WERI-Rb-1 (cell line): Measurements from ENCODE around the gene AGRN.

Experiments
- DNase-seq: peaks from one replicate; pipeline ENCODE4 v3.0.0-alpha.2; 2020
- H3K27ac ChIP-seq: fragments of 250-450 bp; sonication (Bioruptor Pico); 2 replicates; pipeline ENCODE4 v1.5.1; 2020; ENCODE audit warnings: mild to moderate bottlenecking, moderate library complexity
- H3K27me3 ChIP-seq: fragments of 250-450 bp; sonication (Bioruptor Pico); 2 replicates; pipeline ENCODE4 v1.5.1; 2021; ENCODE audit warnings: mild to moderate bottlenecking, low read depth, moderate library complexity; ENCODE audit not compliant: insufficient read depth, severe bottlenecking
- H3K36me3 ChIP-seq: fragments of 250-450 bp; sonication (Bioruptor Pico); 2 replicates; pipeline ENCODE4 v1.5.1; 2020; ENCODE audit warnings: mild to moderate bottlenecking, moderate library complexity
- H3K4me3 ChIP-seq: 2 replicates; pipeline ENCODE4 v1.5.1; 2011; ENCODE audit warnings: low read depth, mild to moderate bottlenecking, control low read depth, low read length
- H3K9me3 ChIP-seq: fragments of 250-450 bp; sonication (Bioruptor Pico); 2 replicates; pipeline ENCODE4 v1.5.1; 2021; ENCODE audit warnings: mild to moderate bottlenecking, moderate library complexity; ENCODE audit not compliant: severe bottlenecking
- TF ChIP-seq, protein P1 (sequence below): IDR thresholded peaks from 2 replicates; pipeline ENCODE4 v1.5.1; 2011; ENCODE audit warnings: low read depth, mild to moderate bottlenecking, control low read depth, inconsistent platforms, low read length

AGRN gene

DNA sequence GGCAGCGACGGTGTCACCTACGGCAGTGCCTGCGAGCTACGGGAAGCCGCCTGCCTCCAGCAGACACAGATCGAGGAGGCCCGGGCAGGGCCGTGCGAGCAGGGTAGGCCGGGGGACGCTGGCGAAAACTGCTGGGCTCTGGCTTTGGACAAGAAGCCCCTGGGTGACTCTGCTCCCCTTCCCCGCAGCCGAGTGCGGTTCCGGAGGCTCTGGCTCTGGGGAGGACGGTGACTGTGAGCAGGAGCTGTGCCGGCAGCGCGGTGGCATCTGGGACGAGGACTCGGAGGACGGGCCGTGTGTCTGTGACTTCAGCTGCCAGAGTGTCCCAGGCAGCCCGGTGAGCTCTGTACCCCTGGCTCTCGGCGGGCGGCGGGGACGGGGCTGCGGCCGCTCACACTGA is 24.0 kb downstream of the AGRN start:
- peaks cover 56% of the 10 kb centered on the region for H3K36me3 ChIP-seq
- DNase-seq = no peak
- TF ChIP-seq, protein P1, sequence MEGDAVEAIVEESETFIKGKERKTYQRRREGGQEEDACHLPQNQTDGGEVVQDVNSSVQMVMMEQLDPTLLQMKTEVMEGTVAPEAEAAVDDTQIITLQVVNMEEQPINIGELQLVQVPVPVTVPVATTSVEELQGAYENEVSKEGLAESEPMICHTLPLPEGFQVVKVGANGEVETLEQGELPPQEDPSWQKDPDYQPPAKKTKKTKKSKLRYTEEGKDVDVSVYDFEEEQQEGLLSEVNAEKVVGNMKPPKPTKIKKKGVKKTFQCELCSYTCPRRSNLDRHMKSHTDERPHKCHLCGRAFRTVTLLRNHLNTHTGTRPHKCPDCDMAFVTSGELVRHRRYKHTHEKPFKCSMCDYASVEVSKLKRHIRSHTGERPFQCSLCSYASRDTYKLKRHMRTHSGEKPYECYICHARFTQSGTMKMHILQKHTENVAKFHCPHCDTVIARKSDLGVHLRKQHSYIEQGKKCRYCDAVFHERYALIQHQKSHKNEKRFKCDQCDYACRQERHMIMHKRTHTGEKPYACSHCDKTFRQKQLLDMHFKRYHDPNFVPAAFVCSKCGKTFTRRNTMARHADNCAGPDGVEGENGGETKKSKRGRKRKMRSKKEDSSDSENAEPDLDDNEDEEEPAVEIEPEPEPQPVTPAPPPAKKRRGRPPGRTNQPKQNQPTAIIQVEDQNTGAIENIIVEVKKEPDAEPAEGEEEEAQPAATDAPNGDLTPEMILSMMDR = no peak
- H3K9me3 ChIP-seq = peaks cover 3% of the 10 kb centered on the region
- H3K4me3 ChIP-seq = no peak overlapping the region
- no peaks in the 10 kb centered on the region for H3K27me3 ChIP-seq
- H3K27ac ChIP-seq = no peak overlapping the region

DNA sequence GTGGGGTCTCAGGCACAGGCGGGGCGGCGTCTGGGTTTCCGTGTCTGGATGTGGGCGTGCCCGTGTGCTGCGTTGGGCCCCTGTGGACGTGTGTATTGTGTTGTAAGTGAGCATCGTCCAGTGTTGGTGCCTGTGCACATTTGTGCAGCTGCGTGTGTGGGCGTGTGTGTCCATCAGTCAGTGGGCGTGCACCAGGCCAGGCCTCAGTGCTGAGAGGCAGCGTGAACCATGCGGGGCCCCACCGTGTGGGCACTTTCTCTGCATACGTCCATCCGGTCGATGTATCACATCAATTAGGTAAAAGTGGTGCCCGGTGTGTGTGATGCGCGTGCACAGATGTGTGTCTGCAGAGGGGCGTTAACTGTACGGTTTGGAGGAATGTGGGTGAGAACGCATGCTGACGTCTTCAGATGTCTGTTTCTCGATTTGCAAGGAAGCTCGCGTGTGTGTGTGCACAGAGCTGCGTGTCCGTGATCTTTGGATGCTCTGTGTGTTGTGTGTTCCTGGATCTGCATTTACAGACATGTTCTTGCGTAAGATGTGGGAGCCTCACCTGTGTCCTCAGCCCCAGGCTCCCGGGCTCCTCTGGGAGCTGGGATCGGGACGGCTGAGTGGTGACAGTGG is 24.6 kb downstream of the AGRN start:
- Histone ChIP-seq H3K36me3 (peaks cover 60% of the 10 kb centered on the region), H3K4me3 (no peak overlapping the region), H3K9me3 (peaks cover 3% of the 10 kb centered on the region), H3K27ac (no peak overlapping the region), H3K27me3 (no peaks in the 10 kb centered on the region)
- TF ChIP-seq, protein P1 = no peak
- no peak for DNase-seq

DNA sequence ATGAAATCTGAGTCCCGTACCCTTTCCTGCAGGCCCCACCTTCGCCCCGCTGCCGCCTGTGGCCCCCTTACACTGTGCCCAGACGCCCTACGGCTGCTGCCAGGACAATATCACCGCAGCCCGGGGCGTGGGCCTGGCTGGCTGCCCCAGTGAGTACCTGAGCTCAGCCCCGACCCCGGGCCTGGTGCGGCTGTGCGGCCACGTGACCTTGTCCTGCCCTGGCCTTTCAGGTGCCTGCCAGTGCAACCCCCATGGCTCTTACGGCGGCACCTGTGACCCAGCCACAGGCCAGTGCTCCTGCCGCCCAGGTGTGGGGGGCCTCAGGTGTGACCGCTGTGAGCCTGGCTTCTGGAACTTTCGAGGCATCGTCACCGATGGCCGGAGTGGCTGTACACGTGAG is 25.2 kb downstream of the AGRN start:
- no peaks in the 10 kb centered on the region for H3K27me3 ChIP-seq
- DNase-seq = no peak

DNA sequence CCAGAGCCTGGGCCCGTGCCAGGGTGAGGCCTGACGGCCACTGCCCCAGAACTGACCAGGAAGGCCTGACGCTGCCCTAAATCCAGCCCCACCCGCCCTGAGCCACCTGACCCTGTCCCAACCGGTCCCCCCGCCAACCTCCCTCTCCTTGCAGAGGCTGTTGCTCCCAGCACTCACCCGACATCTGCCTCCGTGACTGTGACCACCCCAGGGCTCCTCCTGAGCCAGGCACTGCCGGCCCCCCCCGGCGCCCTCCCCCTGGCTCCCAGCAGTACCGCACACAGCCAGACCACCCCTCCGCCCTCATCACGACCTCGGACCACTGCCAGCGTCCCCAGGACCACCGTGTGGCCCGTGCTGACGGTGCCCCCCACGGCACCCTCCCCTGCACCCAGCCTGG is 26.3 kb downstream of the AGRN start:
- Histone ChIP-seq H3K36me3 (peaks cover 68% of the 10 kb centered on the region), H3K9me3 (no peaks in the 10 kb centered on the region), H3K4me3 (no peak overlapping the region), H3K27ac (no peak overlapping the region), H3K27me3 (no peaks in the 10 kb centered on the region)
- TF ChIP-seq, protein P1 = no peak
- DNase-seq = no peak

More for the DNA sequence above, 25.2 kb downstream of the AGRN start:
- no peaks in the 10 kb centered on the region for H3K9me3 ChIP-seq
- no peak overlapping the region for H3K27ac ChIP-seq
- TF ChIP-seq, protein P1 = no peak
- peaks cover 61% of the 10 kb centered on the region for H3K36me3 ChIP-seq
- no peak overlapping the region for H3K4me3 ChIP-seq

DNA sequence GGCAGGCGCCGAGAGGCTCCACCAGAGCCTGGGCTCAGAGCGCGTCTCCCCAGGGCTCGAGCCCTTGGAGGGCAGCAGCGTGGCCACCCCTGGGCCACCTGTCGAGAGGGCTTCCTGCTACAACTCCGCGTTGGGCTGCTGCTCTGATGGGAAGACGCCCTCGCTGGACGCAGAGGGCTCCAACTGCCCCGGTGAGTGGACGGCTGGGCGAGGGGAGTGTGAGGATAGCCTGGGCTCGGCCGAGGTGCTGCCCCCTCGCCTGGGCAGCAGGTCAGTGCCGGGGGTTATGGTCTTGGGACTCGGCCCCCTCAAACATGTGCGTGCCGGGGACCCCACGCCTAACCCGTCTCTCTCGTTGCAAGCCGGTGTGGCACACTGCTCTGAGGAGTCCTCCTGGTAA is 26.8 kb downstream of the AGRN start:
- Histone ChIP-seq H3K27me3 (no peaks in the 10 kb centered on the region), H3K36me3 (peaks cover 71% of the 10 kb centered on the region), H3K27ac (no peak overlapping the region), H3K4me3 (no peak overlapping the region), H3K9me3 (no peaks in the 10 kb centered on the region)
- no peak for DNase-seq
- TF ChIP-seq, protein P1 = no peak

DNA sequence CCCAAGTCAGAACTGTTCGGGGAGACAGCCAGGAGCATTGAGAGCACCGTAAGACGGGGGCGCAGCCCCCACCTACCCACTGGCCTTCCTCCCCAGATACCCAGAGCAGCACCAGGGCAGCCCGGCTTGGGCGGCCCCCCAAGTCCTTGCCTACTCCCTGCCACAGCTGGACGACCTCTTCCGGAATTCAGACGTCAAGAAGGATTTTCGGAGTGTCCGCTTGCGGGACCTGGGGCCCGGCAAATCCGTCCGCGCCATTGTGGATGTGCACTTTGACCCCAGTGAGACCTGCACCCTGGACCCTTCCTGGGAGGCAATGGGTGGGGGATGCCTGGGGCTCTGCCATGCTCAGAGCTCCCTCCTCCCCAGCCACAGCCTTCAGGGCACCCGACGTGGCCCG is 27.5 kb downstream of the AGRN start:
- TF ChIP-seq, protein P1 = no peak
- H3K27me3 ChIP-seq = no peaks in the 10 kb centered on the region
- H3K9me3 ChIP-seq = no peaks in the 10 kb centered on the region
- DNase-seq = no peak
- H3K27ac ChIP-seq = no peak overlapping the region
- peaks cover 70% of the 10 kb centered on the region for H3K36me3 ChIP-seq
- H3K4me3 ChIP-seq = no peak overlapping the region
